ENCODE data around the gene DOCK11. TPM values are rescaled to one million over a fixed set of nuclear protein-coding genes. Genes with fewer than 3 reads are reported as not detected.
"Not testable (repeated sequence)": the region's sequence is repeated elsewhere in the genome, so short reads cannot be mapped to it uniquely, and the experiment has no call there.

The DOCK11 gene
- total RNA-seq, 1 experiment from 2014 or later, result 2.7 TPM

GRCh38 chrX:118574666-118575065 lies 79.1 kb downstream of the DOCK11 start:
- no peaks in the 10 kb centered on the region for H3K36me3 ChIP-seq (ENCODE audit: control insufficient read depth, insufficient read depth, low read length)
- Mint-ChIP-seq H3K4me3 (ENCODE audit: unreplicated experiment) (no peak overlapping the region), H3K27me3 (ENCODE audit: insufficient read depth, unreplicated experiment) (no peaks in the 10 kb centered on the region), H3K27ac (ENCODE audit: unreplicated experiment) (no peak overlapping the region), H3K9me3 (ENCODE audit: unreplicated experiment) (no peaks in the 10 kb centered on the region), H3K4me1 (ENCODE audit: low read depth, unreplicated experiment) (peaks cover 13% of the 10 kb centered on the region), H3K36me3 (ENCODE audit: insufficient read depth, unreplicated experiment) (no peaks in the 10 kb centered on the region)
- intact Hi-C loops (cut with micrococcal nuclease; ENCODE audit: unreplicated experiment), result no loop called here
- ChIA-PET POLR2A (no interaction called here), CTCF (interaction anchor here (0.5 to 1.1 kb wide), 3 partner anchors 27 to 115 kb away, joined by 3 to 4 read pairs (median 3); no protein-coding TSS in a partner anchor)
- no TSS peak for BruUV-seq (replicated peaks)
- H3K9me3 ChIP-seq, result no peaks in the 10 kb centered on the region
- H3K4me1 ChIP-seq, result no peaks in the 10 kb centered on the region
- no peak overlapping the region for H3K4me3 ChIP-seq (ENCODE audit: low read depth, low read length)
- DNase-seq, result peak in 1 of 2 experiments; percentile 2
- TF ChIP-seq, protein P1, sequence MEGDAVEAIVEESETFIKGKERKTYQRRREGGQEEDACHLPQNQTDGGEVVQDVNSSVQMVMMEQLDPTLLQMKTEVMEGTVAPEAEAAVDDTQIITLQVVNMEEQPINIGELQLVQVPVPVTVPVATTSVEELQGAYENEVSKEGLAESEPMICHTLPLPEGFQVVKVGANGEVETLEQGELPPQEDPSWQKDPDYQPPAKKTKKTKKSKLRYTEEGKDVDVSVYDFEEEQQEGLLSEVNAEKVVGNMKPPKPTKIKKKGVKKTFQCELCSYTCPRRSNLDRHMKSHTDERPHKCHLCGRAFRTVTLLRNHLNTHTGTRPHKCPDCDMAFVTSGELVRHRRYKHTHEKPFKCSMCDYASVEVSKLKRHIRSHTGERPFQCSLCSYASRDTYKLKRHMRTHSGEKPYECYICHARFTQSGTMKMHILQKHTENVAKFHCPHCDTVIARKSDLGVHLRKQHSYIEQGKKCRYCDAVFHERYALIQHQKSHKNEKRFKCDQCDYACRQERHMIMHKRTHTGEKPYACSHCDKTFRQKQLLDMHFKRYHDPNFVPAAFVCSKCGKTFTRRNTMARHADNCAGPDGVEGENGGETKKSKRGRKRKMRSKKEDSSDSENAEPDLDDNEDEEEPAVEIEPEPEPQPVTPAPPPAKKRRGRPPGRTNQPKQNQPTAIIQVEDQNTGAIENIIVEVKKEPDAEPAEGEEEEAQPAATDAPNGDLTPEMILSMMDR (IDR thresholded peaks at IDR 0.05; ENCODE audit: insufficient read depth in 1 of 2, low read depth in 1 of 2, low read length in 1 of 2, severe bottlenecking in 1 of 2, unreplicated experiment in 1 of 2), result no peak
- no peaks in the 10 kb centered on the region for H3K27me3 ChIP-seq (replicated peaks; ENCODE audit: control insufficient read depth, insufficient read depth, low read length)

GRCh38 chrX:118577041-118577440 lies 81.4 kb downstream of the DOCK11 start:
- H3K9me3 ChIP-seq, result no peaks in the 10 kb centered on the region
- no TSS peak for BruUV-seq (replicated peaks)
- H3K4me3 Mint-ChIP-seq (ENCODE audit: unreplicated experiment), result no peak overlapping the region
- no peaks in the 10 kb centered on the region for H3K27me3 Mint-ChIP-seq (ENCODE audit: insufficient read depth, unreplicated experiment)
- H3K36me3 ChIP-seq (ENCODE audit: control insufficient read depth, insufficient read depth, low read length), result no peaks in the 10 kb centered on the region
- peaks cover 6% of the 10 kb centered on the region for H3K4me1 Mint-ChIP-seq (ENCODE audit: low read depth, unreplicated experiment)
- H3K4me1 ChIP-seq, result no peaks in the 10 kb centered on the region
- intact Hi-C loops (cut with micrococcal nuclease; ENCODE audit: unreplicated experiment), result no loop called here
- H3K4me3 ChIP-seq (ENCODE audit: low read depth, low read length), result no peak overlapping the region
- CTCF ChIA-PET, result no interaction called here
- TF ChIP-seq, protein P1 (IDR thresholded peaks at IDR 0.05; ENCODE audit: insufficient read depth in 1 of 2, low read depth in 1 of 2, low read length in 1 of 2, severe bottlenecking in 1 of 2, unreplicated experiment in 1 of 2), result no peak
- no peak overlapping the region for H3K27ac Mint-ChIP-seq (ENCODE audit: unreplicated experiment)
- no peaks in the 10 kb centered on the region for H3K36me3 Mint-ChIP-seq (ENCODE audit: insufficient read depth, unreplicated experiment)
- no peaks in the 10 kb centered on the region for H3K27me3 ChIP-seq (replicated peaks; ENCODE audit: control insufficient read depth, insufficient read depth, low read length)
- no peaks in the 10 kb centered on the region for H3K9me3 Mint-ChIP-seq (ENCODE audit: unreplicated experiment)
- DNase-seq, result no peak
- POLR2A ChIA-PET, result no interaction called here

- no peak for DNase-seq
- no peak overlapping the region for H3K27ac Mint-ChIP-seq (ENCODE audit: unreplicated experiment)
- H3K4me1 ChIP-seq, result no peaks in the 10 kb centered on the region
- H3K9me3 ChIP-seq, result no peaks in the 10 kb centered on the region
- POLR2A ChIA-PET, result no interaction called here
- no peak overlapping the region for H3K4me3 ChIP-seq (ENCODE audit: low read depth, low read length)
- H3K4me3 Mint-ChIP-seq (ENCODE audit: unreplicated experiment), result no peak overlapping the region
- H3K27me3 Mint-ChIP-seq (ENCODE audit: insufficient read depth, unreplicated experiment), result no peaks in the 10 kb centered on the region
- CTCF ChIA-PET, result interaction anchor here (1.0 kb wide), 1 partner anchor 120 kb away, joined by 4 read pairs; no protein-coding TSS in a partner anchor
- H3K36me3 Mint-ChIP-seq (ENCODE audit: insufficient read depth, unreplicated experiment), result no peaks in the 10 kb centered on the region
- no peaks in the 10 kb centered on the region for H3K27me3 ChIP-seq (replicated peaks; ENCODE audit: control insufficient read depth, insufficient read depth, low read length)
- BruUV-seq (replicated peaks), result no TSS peak
- H3K4me1 Mint-ChIP-seq (ENCODE audit: low read depth, unreplicated experiment), result peaks cover 6% of the 10 kb centered on the region
- intact Hi-C loops (cut with micrococcal nuclease; ENCODE audit: unreplicated experiment), result no loop called here
- H3K9me3 Mint-ChIP-seq (ENCODE audit: unreplicated experiment), result no peaks in the 10 kb centered on the region
- TF ChIP-seq, protein P1 (IDR thresholded peaks at IDR 0.05; ENCODE audit: insufficient read depth in 1 of 2, low read depth in 1 of 2, low read length in 1 of 2, severe bottlenecking in 1 of 2, unreplicated experiment in 1 of 2), result no peak
- H3K36me3 ChIP-seq (ENCODE audit: control insufficient read depth, insufficient read depth, low read length), result no peaks in the 10 kb centered on the region
These were observed 83.8 kb downstream of the DOCK11 start for GRCh38 chrX:118579417-118579816.

DNA sequence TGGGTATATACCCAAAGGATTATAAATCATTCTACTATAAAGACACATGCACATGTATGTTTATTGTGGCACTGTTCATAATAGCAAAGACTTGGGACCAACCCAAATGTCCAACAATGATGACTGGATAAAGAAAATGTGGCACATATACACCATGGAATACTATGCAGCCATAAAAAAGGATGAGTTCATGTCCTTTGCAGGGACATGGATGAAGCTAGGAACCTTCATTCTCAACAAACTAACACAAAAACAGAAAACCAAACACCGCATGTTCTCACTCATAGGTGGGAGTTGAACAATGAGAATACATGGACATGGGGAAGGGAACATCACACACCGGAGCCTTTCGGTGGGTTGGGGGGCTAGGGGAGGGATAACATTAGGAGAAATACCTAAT lies 87.3 kb downstream of the DOCK11 start:
- DNase-seq; H3K4me3 ChIP-seq (ENCODE audit: low read depth, low read length); H3K9me3 Mint-ChIP-seq (ENCODE audit: unreplicated experiment); H3K27me3 ChIP-seq (replicated peaks; ENCODE audit: control insufficient read depth, insufficient read depth, low read length); H3K4me1 Mint-ChIP-seq (ENCODE audit: low read depth, unreplicated experiment); H3K27ac Mint-ChIP-seq (ENCODE audit: unreplicated experiment); H3K36me3 ChIP-seq (ENCODE audit: control insufficient read depth, insufficient read depth, low read length); H3K9me3 ChIP-seq; CTCF ChIA-PET; BruUV-seq (replicated peaks); H3K4me3 Mint-ChIP-seq (ENCODE audit: unreplicated experiment); intact Hi-C loops (cut with micrococcal nuclease; ENCODE audit: unreplicated experiment); POLR2A ChIA-PET; H3K4me1 ChIP-seq; H3K36me3 Mint-ChIP-seq (ENCODE audit: insufficient read depth, unreplicated experiment); H3K27me3 Mint-ChIP-seq (ENCODE audit: insufficient read depth, unreplicated experiment): not testable (repeated sequence)
